ENCODE data around the gene MAN2A1. TPM values are rescaled to one million over a fixed set of nuclear protein-coding genes. Genes with fewer than 3 reads are reported as not detected.

MAN2A1 gene
- total and polyA plus RNA-seq, 5 donors, result 2.9 to 10.1 (median 9.5) TPM

GRCh38 chr5:109705596-109705995 is 15.9 kb downstream of the MAN2A1 start:
- no peak for ATAC-seq
- no peak overlapping the region for H3K4me3 ChIP-seq (ENCODE audit: low read length)
- H3K27me3 ChIP-seq (ENCODE audit: control insufficient read depth, insufficient read depth), result no peaks in the 10 kb centered on the region
- no peaks in the 10 kb centered on the region for H3K9me3 ChIP-seq (ENCODE audit: control insufficient read depth, low read length)
- intact Hi-C loops (cut with DNase I), result no loop called here
- WGBS, result 88% methylated on average over 1 of the region's 1 CpG
- no peak for DNase-seq
- no peak overlapping the region for H3K27ac ChIP-seq (ENCODE audit: low read length)
- peaks cover 15% of the 10 kb centered on the region for H3K4me1 ChIP-seq (ENCODE audit: control insufficient read depth, insufficient read depth, low read length)

- DNase-seq (no peak), ATAC-seq (no peak)
- 97% methylated on average over 1 of the region's 1 CpG for WGBS
- Histone ChIP-seq H3K4me3 (ENCODE audit: low read length) (no peak overlapping the region), H3K27ac (ENCODE audit: low read length) (no peak overlapping the region), H3K9me3 (ENCODE audit: control insufficient read depth, low read length) (no peaks in the 10 kb centered on the region), H3K27me3 (ENCODE audit: control insufficient read depth, insufficient read depth) (no peaks in the 10 kb centered on the region), H3K4me1 (ENCODE audit: control insufficient read depth, insufficient read depth, low read length) (peaks cover 15% of the 10 kb centered on the region)
- intact Hi-C loops (cut with DNase I), result no loop called here
Measured at GRCh38 chr5:109706095-109706494, 16.4 kb downstream of the MAN2A1 start.

GRCh38 chr5:109707531-109707930 is 17.8 kb downstream of the MAN2A1 start:
- Histone ChIP-seq H3K4me1 (ENCODE audit: control insufficient read depth, insufficient read depth, low read length) (peaks cover 13% of the 10 kb centered on the region), H3K4me3 (ENCODE audit: low read length) (no peak overlapping the region), H3K27me3 (ENCODE audit: control insufficient read depth, insufficient read depth) (no peaks in the 10 kb centered on the region), H3K27ac (ENCODE audit: low read length) (no peak overlapping the region), H3K9me3 (ENCODE audit: control insufficient read depth, low read length) (no peaks in the 10 kb centered on the region)
- ATAC-seq (no peak), DNase-seq (no peak)
- intact Hi-C loops (cut with DNase I), result no loop called here
- 93% methylated on average over 2 of the region's 2 CpGs for WGBS

GRCh38 chr5:109708813-109709212 is 19.1 kb downstream of the MAN2A1 start:
- Histone ChIP-seq H3K27ac (ENCODE audit: low read length) (no peak overlapping the region), H3K4me1 (ENCODE audit: control insufficient read depth, insufficient read depth, low read length) (peaks cover 12% of the 10 kb centered on the region), H3K9me3 (ENCODE audit: control insufficient read depth, low read length) (no peaks in the 10 kb centered on the region), H3K27me3 (ENCODE audit: control insufficient read depth, insufficient read depth) (no peaks in the 10 kb centered on the region), H3K4me3 (ENCODE audit: low read length) (no peak overlapping the region)
- WGBS, result 94% methylated on average over 2 of the region's 2 CpGs
- intact Hi-C loops (cut with DNase I), result no loop called here
- ATAC-seq (no peak), DNase-seq (no peak)

- Histone ChIP-seq H3K27ac (ENCODE audit: low read length) (no peak overlapping the region), H3K27me3 (ENCODE audit: control insufficient read depth, insufficient read depth) (no peaks in the 10 kb centered on the region), H3K4me1 (ENCODE audit: control insufficient read depth, insufficient read depth, low read length) (peaks cover 8% of the 10 kb centered on the region), H3K9me3 (ENCODE audit: control insufficient read depth, low read length) (no peaks in the 10 kb centered on the region), H3K4me3 (ENCODE audit: low read length) (no peak overlapping the region)
- DNase-seq (no peak), ATAC-seq (no peak)
- 92% methylated on average over 5 of the region's 5 CpGs for WGBS
- intact Hi-C loops (cut with DNase I), result no loop called here
Measured at GRCh38 chr5:109709225-109709624, 19.5 kb downstream of the MAN2A1 start.

GRCh38 chr5:109711673-109712072 is 21.9 kb downstream of the MAN2A1 start:
- Histone ChIP-seq H3K27ac (ENCODE audit: low read length) (no peak overlapping the region), H3K27me3 (ENCODE audit: control insufficient read depth, insufficient read depth) (no peaks in the 10 kb centered on the region), H3K4me3 (ENCODE audit: low read length) (no peak overlapping the region), H3K9me3 (ENCODE audit: control insufficient read depth, low read length) (no peaks in the 10 kb centered on the region), H3K4me1 (ENCODE audit: control insufficient read depth, insufficient read depth, low read length) (peaks cover 4% of the 10 kb centered on the region)
- DNase-seq (no peak), ATAC-seq (no peak)
- intact Hi-C loops (cut with DNase I), result no loop called here

GRCh38 chr5:109713453-109713852 is 23.7 kb downstream of the MAN2A1 start:
- Histone ChIP-seq H3K27ac (ENCODE audit: low read length) (no peak overlapping the region), H3K9me3 (ENCODE audit: control insufficient read depth, low read length) (no peaks in the 10 kb centered on the region), H3K4me1 (ENCODE audit: control insufficient read depth, insufficient read depth, low read length) (peaks cover 1% of the 10 kb centered on the region), H3K27me3 (ENCODE audit: control insufficient read depth, insufficient read depth) (no peaks in the 10 kb centered on the region), H3K4me3 (ENCODE audit: low read length) (no peak overlapping the region)
- DNase-seq (no peak), ATAC-seq (no peak)
- intact Hi-C loops (cut with DNase I), result no loop called here
- WGBS, result 70% methylated on average over 3 of the region's 3 CpGs

GRCh38 chr5:109714592-109714991 is 24.9 kb downstream of the MAN2A1 start:
- 44% methylated on average over 3 of the region's 3 CpGs for WGBS
- no peak for ATAC-seq
- H3K4me3 ChIP-seq (ENCODE audit: low read length), result no peak overlapping the region
- H3K27me3 ChIP-seq (ENCODE audit: control insufficient read depth, insufficient read depth), result no peaks in the 10 kb centered on the region
- intact Hi-C loops (cut with DNase I), result no loop called here
- no peaks in the 10 kb centered on the region for H3K4me1 ChIP-seq (ENCODE audit: control insufficient read depth, insufficient read depth, low read length)
- no peaks in the 10 kb centered on the region for H3K9me3 ChIP-seq (ENCODE audit: control insufficient read depth, low read length)
- DNase-seq, result no peak
- H3K27ac ChIP-seq (ENCODE audit: low read length), result no peak overlapping the region

- ATAC-seq (no peak), DNase-seq (no peak)
- no peaks in the 10 kb centered on the region for H3K9me3 ChIP-seq (ENCODE audit: control insufficient read depth, low read length)
- H3K4me1 ChIP-seq (ENCODE audit: control insufficient read depth, insufficient read depth, low read length), result no peaks in the 10 kb centered on the region
- H3K27ac ChIP-seq (ENCODE audit: low read length), result no peak overlapping the region
- no peaks in the 10 kb centered on the region for H3K27me3 ChIP-seq (ENCODE audit: control insufficient read depth, insufficient read depth)
- intact Hi-C loops (cut with DNase I), result no loop called here
- no peak overlapping the region for H3K4me3 ChIP-seq (ENCODE audit: low read length)
- 97% methylated on average over 3 of the region's 3 CpGs for WGBS
Measured at GRCh38 chr5:109718216-109718615, 28.5 kb downstream of the MAN2A1 start.

GRCh38 chr5:109718632-109719031 is 28.9 kb downstream of the MAN2A1 start:
- H3K27ac ChIP-seq (ENCODE audit: low read length), result no peak overlapping the region
- H3K4me1 ChIP-seq (ENCODE audit: control insufficient read depth, insufficient read depth, low read length), result no peaks in the 10 kb centered on the region
- H3K27me3 ChIP-seq (ENCODE audit: control insufficient read depth, insufficient read depth), result no peaks in the 10 kb centered on the region
- intact Hi-C loops (cut with DNase I), result no loop called here
- H3K4me3 ChIP-seq (ENCODE audit: low read length), result no peak overlapping the region
- ATAC-seq, result no peak
- no peak for DNase-seq
- no peaks in the 10 kb centered on the region for H3K9me3 ChIP-seq (ENCODE audit: control insufficient read depth, low read length)
- WGBS, result 98% methylated on average over 4 of the region's 4 CpGs

GRCh38 chr5:109719978-109720377 is 30.3 kb downstream of the MAN2A1 start:
- intact Hi-C loops (cut with DNase I), result no loop called here
- no peak overlapping the region for H3K4me3 ChIP-seq (ENCODE audit: low read length)
- no peaks in the 10 kb centered on the region for H3K27me3 ChIP-seq (ENCODE audit: control insufficient read depth, insufficient read depth)
- ATAC-seq, result no peak
- no peaks in the 10 kb centered on the region for H3K9me3 ChIP-seq (ENCODE audit: control insufficient read depth, low read length)
- H3K27ac ChIP-seq (ENCODE audit: low read length), result no peak overlapping the region
- DNase-seq, result no peak
- no peaks in the 10 kb centered on the region for H3K4me1 ChIP-seq (ENCODE audit: control insufficient read depth, insufficient read depth, low read length)

GRCh38 chr5:109721741-109722140 is 32.0 kb downstream of the MAN2A1 start:
- Histone ChIP-seq H3K27me3 (ENCODE audit: control insufficient read depth, insufficient read depth) (no peaks in the 10 kb centered on the region), H3K9me3 (ENCODE audit: control insufficient read depth, low read length) (no peaks in the 10 kb centered on the region), H3K4me3 (ENCODE audit: low read length) (no peak overlapping the region), H3K27ac (ENCODE audit: low read length) (no peak overlapping the region), H3K4me1 (ENCODE audit: control insufficient read depth, insufficient read depth, low read length) (no peaks in the 10 kb centered on the region)
- DNase-seq, result no peak
- WGBS, result 91% methylated on average over 1 of the region's 1 CpG
- ATAC-seq, result no peak
- intact Hi-C loops (cut with DNase I), result no loop called here
